GM19438 (cell line): ENCODE results near the gene AGAP1.
"Not testable (repeated sequence)": the region's sequence is repeated elsewhere in the genome, so short reads cannot be mapped to it uniquely, and the experiment has no call there.

Experiments used
- ATAC-seq: cut with Tn5 transposase; IDR thresholded peaks from one replicate; pipeline ENCODE4 v1.9.1; 2021; ENCODE audit warnings: low read depth; ENCODE audit not compliant: unreplicated experiment

AGAP1 gene

DNA sequence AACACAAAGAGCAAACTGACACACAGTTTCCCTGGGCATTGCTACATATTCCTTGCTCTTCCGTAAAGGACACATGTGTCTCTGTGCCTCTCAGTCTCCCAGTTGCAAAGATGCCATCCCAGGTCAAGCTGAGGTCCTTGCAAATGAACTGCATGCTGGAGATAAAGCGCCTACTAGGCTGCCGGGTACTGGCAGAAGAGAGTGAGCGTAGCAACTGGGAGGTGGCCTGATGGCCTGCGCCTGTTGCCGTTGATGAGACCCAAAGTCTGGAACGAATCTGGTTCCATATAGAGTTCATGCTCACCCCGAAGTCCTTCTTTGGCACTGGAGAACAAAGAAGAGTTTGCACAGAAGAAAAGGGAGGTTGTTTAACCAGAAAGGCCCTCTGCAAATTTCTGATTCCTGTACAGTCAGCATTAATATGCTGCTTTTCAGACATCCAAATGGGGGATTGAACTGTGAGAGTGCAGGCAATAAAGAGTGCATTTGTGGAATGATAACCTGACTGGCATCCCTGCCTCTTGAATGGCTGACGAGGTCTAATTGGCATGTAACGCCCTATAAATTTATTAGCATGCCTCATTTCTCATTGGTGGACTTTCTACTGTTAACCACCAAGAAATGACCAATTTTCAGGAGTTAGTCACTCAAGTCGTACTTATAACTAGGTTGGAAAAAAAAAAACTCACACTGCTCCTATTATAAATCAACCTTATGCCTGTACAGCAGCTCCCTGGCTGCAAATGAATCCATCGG lies 595.6 kb downstream of the AGAP1 start:
- no peak for ATAC-seq

DNA sequence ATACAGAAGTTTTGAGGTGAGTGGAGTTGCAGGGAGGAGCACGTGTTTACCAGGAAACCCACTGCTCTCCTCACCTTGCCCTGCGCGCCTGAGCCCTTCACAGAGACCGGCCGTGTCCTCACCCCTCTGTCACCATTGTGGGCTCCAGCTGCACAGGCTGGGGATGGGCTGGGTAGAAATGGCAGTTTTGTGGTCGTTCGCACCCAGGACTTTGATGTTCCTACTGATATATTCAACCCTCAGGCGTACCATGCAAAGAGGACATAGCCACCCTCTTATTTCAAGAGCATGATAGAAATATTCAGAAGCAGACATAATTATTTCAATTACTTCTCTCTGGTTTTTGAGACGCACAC lies 596.2 kb downstream of the AGAP1 start:
- no peak for ATAC-seq

DNA sequence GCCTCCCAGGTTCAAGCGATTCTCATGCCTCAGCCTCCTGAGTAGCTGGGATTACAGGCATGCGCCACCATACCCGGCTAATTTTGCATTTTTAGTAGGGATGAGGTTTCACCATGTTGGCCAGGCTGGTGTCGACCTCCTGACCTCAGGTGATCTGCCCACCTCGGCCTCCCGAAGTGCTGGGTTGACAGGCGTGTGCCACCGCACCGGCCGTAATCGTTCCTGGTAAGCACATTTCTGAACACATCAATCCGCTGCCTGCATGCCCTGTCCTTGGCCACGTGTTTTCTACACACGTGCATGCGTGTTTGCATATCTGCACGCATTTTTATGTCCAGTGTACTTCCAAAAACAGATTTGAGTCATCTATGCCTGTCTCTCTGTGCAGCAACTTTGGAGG lies 597.0 kb downstream of the AGAP1 start:
- not testable (repeated sequence) for ATAC-seq

- ATAC-seq: no peak
Observed at GRCh38 chr2:236092714-236093113, 598.9 kb downstream of the AGAP1 start.

DNA sequence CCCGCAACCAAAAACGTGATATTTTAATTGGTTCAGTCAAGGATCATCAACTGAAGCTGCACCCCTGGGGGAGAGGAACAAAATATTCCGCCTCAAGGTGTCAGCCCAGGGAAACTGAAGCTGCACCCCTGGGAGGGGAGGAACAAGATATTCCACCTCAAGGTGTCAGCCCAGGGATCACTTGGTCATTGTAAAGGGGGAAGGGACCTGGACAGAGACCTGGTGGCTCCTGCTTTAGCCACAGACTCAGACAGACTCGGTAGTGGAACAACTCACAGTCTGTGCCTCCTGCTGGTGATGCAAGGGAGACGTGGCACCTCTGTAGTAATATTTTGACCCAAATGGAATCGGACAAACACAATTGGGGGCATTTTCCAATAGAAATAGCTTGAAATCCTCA lies 599.3 kb downstream of the AGAP1 start:
- no peak for ATAC-seq

DNA sequence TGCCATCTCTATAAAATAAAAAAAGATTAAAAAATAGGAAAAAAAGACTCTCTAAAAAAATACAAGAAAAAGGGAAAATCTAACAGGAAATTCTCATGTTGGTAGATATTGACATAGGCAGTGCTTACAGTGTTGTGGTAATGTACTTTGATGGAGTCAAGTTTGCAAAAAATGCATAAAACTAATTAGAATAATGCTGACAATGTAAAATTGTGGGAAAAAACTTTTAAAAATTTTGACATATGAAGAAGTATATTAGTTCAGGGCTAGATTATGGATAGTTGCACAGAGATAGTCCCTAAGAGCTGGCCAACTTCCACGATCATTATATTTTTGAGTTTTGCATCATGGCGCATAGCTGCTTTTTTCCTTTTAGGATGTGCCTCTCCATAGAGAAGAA lies 601.7 kb downstream of the AGAP1 start:
- ATAC-seq: no peak

GRCh38 chr2:236101311-236101950 lies 607.6 kb downstream of the AGAP1 start:
- no peak for ATAC-seq

- ATAC-seq: no peak
Observed at GRCh38 chr2:236102971-236103370, 609.1 kb downstream of the AGAP1 start.

DNA sequence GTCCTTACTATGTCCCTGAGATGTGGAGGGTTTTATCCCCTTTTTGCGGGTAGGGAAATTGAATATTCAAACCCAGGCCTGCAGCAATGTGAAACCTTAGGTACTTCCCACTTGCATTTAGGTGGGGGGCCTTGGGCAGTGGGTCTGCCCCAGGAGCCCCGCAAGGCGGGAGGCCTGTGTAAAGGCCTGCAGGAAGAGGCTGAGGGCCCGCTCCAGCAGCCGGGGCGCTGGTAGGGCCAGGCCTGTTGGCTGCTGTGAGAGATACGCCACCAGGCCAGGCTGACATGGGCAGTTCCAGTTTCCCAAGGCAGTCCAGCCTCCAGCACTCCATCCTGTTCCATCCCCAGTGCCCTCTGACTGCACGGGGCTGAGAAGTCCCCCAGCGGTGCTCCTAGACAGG lies 610.1 kb downstream of the AGAP1 start:
- ATAC-seq: no peak

- ATAC-seq: no peak
Observed at GRCh38 chr2:236105955-236106607, 612.2 kb downstream of the AGAP1 start.

DNA sequence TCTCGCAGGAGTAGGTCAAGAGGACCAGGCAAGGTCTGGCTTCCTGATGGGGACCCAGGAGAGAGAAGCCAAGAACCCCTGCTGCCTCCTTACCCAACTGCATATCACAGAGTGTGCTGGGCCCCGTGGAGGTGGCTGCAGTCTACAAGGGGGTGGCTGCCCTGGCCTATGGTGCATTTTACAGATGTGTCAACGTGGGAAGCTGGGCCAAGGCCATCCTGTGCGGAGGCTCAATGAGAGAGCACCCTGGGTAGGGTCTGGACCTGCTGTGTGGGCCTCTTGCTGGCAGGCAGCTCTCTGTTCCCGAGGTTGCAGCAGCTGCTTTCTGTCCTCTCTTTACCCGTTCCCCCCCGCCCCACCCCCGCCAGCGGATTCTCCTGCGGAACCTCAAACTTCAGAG lies 612.9 kb downstream of the AGAP1 start:
- ATAC-seq: no peak

DNA sequence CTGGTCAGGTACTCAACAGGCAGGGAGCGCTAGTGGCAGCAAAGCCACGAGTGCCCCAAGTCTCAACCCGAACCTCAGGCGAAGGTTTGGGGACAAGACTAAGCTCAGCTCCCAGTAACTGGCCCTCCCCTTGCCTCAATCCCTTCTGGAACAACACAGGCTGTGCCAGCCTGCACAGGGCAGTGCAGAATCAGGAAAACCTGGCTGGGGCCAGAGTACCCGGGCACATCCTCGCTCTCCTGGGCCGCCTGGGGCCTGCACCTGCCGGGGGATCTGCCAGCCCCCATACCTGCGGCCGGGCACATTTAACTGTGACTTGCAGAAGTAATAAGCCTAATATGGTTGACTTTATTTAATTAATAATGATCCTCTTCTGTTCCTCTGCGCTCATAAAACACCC lies 613.7 kb downstream of the AGAP1 start:
- no peak for ATAC-seq

- no peak for ATAC-seq
Observed at GRCh38 chr2:236107942-236108625, 614.2 kb downstream of the AGAP1 start.

DNA sequence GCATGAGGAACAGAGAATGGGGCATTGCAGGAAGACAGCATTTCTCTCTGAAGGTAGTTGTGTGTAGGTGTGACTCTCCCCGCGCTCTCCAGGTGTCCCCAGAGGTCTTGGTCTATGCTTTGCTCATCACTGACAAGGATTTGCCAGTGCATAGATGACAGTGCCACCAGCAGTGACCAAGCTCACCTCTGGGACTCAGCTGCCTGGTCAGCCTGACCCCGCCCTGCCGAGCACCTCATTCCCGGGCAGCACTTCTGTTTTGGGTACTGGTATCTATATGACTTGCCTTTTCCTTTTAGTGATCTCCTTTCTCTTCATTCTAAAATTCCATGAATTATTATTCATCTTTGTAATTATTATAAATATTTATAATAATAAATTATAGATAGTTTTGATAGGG lies 615.2 kb downstream of the AGAP1 start:
- ATAC-seq: no peak

DNA sequence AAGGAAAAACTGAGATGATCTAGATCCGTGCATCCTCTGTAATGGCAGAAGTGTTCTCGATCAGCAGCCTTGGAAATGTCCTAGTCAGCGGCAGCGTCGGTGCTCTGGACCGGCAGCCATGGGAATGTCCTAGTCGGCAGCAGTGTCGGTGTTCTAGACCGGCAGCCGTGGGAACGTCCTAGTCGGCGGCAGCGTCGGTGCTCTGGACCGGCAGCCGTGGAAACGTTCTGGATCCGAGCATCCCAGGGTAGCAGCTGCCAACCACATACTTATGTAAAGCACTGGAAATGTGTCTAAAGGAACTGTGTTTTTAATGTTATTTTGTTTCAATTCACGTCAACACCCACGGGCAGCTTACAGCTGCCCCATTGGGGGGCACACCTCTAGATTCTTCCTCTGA lies 615.6 kb downstream of the AGAP1 start:
- ATAC-seq: no peak

DNA sequence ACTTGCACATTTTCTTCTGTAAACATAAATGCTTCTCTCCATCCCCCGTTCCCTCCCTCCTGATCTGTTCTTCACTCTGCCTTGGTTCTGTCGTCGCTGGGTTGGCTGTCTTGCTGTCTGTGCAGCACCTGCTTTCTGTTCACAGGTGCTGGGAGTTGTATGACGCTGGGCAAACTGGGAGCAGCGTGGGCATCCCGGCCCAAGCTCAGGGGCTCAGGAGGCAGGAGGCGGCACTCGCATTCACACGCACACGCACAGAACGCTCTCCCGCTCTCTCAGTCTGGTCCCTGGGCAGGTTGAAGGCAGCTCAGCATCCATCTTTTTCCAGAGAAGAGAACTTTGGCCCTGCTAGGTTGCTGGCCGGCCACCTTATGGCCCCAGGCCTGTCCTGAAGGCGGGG lies 618.6 kb downstream of the AGAP1 start:
- no peak for ATAC-seq

GRCh38 chr2:236113425-236113824 lies 619.6 kb downstream of the AGAP1 start:
- ATAC-seq: no peak

DNA sequence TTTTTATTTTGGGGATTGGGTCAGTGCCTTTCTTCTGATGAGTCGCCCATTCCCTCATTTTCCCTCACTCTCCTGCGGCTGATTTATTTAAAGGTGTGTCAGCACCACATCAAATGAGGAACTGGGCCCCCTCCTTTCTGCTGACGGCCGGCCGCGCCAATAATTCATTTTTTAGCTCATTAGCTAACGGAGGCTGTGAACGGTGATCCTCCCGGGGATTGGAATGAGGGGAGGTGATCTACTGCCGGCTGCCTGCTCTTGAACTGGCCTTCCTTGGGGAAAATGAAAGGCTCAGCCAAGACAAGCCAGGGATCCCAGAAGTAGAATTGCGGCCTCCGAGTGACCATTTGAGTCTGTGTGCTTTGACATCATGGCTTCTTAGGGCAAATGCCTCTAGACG lies 620.1 kb downstream of the AGAP1 start:
- ATAC-seq: no peak

GRCh38 chr2:236114959-236115358 lies 621.1 kb downstream of the AGAP1 start:
- ATAC-seq: no peak

- ATAC-seq: no peak
Observed at GRCh38 chr2:236117401-236117800, 623.6 kb downstream of the AGAP1 start.

- no peak for ATAC-seq
Observed at GRCh38 chr2:236117861-236118269, 624.0 kb downstream of the AGAP1 start.
